ENCODE data around the gene ANKRD24.
A peak's percentile ranks its signal among the peaks of the same experiment; 100 is the strongest.
"Not testable (repeated sequence)": the region's sequence is repeated elsewhere in the genome, so short reads cannot be mapped to it uniquely, and the experiment has no call there.

Gene ANKRD24

DNA sequence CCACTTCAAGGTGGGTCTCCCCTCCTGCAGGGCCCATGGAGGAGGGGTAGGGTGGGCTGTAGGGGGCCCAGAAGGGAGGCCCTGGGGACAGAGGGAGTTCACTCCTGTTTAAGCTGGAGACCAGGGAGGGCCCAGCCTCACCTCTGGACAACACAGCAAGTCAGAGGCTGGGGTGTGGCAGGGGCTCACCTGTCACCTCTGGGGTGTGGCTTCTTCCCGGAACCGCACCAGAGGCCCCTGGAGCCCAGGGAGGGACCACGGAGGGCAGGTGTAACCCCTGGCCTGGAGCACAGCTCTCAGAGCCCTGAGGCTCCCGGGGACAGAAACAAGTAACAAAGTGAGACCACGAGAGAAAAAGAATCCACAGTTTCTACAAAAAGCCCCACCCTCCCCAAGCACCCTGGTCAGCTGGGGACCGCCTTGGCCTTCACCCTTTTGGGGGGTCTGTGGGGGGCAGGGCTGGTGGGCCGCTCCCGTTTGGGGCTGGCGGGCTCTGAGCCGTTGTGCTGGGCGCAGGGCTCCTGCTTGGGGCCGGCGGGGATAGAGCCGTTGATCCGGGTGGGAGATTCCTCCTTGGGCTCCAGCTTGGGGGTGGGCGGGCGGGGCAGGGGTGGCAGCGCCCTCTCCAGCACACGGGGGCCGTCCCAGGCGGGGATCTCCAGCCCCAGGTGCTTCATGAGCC is 8.1 kb upstream of the ANKRD24 start:
- no peak for DNase-seq

DNA sequence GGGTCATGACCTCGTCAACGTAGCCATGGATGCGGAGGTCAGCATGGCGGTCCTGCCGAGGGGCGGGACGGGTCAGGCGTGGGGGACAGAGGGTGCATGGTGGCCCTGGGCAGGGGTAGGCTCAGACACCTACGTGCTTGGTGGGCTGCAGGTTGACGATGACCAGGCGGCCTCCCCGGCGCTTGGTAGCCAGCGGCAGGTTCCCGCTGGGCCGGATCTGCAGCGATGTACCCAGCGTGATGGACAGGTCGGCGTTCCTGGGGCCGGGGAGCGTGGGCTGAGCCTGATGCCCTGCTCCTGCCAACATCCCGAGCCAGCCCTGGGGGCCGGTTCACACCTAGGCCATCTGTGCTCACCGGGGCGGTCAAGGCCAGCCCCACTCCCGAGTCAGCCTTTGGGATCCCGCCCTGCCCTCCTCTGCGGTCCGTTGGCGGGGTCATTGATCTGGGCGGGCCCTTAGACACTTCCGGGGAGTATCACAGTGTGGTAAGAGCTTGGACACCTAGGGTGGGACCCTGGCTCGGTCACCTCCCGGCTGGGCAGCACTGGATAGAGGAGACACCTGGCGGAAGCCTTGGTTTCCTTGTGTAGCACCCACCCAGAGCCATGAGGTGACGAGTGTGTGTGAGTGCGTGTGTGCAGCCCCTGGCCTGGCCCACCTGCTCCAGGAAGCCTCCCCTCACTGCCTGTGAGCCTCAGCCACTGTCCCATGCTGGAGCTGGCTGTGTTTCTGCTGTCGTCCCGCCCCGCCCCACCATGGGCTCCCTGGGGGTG is 7.4 kb upstream of the ANKRD24 start:
- no peak for DNase-seq

DNA sequence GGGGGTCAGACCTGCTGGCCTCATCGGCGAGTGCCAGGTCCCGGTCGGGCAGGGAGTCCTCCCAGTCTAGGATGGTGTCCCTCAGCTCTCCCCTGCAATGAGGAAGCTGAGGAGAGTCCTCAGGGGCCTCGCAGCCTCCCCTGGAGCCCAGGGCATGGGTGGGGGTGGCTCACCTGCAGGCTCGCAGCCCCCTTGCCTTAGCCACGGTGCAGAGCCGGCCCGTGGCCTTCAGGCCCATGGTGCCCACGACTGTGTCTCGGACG is 6.9 kb upstream of the ANKRD24 start:
- DNase-seq, result no peak

DNA sequence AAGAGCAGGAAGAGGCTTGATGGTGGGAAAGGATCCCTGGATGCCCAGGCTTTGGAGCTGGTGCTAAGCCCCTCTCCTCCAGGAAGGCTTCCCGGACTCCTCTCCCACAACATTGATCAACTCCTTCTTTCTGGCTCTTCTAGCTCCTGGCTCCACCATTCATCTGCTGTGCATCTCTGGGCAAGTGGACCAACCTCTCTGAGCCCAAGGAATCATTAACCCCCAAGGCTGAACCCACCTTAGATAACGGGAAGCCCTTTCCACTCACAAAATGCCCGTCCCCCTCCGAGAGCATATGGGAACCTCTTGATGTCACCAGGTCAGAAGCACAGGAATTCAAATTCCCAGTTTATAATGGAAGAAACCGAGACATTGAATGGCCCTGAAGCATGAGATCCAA is 5.3 kb upstream of the ANKRD24 start:
- DNase-seq, result no peak

GRCh38 chr19:4178990-4179389 is 3.5 kb upstream of the ANKRD24 start:
- DNase-seq, result no peak

GRCh38 chr19:4181053-4181508 is 1.4 kb upstream of the ANKRD24 start:
- DNase-seq, result no peak

- no peak for DNase-seq
Observed at GRCh38 chr19:4183967-4184717, 1.7 kb downstream of the ANKRD24 start.

GRCh38 chr19:4184718-4185352 is 2.3 kb downstream of the ANKRD24 start:
- no peak for DNase-seq

DNA sequence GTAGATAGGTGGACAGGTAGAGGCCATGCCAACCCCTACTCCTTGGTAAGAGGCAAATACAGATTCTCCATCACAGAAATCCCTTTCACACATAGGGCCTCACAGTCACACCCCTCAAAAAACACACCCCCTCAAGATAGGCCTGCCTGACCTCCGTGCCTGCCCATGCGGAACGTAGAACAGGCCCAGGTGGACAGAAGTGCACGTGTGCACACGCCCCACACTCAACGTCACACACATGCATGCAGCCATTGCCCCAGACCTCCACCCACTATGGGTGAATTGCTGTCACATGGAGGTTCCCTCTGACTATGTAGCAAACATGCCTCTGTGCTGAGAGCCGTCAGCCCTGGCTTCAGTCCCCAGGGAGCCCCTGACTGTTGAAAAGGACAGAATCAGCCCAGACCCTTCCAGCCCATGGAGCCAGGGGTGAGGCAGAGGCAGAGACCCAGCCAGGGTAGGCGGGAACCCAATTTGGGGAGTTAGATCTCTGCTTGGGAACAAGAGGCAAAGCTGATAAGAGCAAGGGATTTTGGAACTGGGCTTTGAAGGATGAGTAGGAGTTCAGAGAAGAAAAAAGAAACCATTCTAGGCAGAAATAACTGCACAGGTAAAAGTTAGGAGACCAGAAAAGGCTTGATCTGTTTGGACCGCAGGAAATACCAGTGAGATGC is 3.1 kb downstream of the ANKRD24 start:
- no peak for DNase-seq

DNA sequence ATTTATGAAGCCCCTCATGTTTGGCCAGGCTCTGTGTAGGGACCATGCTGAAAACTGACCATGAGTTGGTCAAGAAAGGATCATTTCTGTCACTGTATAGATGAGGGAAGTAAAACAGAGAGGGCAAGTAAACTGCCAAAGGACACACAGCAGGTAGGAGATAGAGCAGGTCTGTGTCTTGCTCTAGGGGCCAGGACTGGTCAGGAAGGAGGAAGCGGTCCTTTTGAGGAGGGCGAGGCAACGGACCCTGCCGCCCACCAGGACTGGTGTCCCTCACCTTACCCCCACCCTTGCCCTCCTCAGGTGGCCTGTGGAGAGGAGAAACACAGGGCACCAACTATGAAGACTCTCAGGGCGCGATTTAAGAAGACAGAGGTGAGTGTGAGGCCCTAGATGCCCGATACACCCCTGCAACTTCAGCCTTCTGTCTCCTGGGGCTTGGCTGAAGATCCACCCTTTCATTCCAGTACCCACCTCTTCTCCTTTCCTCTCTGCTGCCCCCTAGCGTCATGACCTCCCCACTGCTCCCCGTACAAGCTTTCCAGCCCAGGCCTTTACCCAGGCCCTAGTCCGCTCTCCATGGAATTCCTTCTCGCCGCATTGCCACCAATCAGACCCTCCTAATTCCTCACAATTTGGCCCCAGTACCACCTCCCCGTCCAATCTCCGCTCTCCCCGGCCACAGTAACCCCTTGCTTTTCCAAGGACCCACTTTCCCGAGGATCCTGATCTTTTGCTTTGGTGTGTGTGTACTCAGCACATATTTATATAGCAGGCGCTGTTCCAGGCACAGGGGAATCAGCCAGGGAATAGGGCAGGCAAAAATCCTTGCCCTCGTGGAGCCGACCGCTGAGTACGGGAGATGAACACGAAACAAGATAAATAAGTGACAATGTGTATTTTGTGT is 3.9 kb downstream of the ANKRD24 start:
- peak; percentile 77 for DNase-seq

DNA sequence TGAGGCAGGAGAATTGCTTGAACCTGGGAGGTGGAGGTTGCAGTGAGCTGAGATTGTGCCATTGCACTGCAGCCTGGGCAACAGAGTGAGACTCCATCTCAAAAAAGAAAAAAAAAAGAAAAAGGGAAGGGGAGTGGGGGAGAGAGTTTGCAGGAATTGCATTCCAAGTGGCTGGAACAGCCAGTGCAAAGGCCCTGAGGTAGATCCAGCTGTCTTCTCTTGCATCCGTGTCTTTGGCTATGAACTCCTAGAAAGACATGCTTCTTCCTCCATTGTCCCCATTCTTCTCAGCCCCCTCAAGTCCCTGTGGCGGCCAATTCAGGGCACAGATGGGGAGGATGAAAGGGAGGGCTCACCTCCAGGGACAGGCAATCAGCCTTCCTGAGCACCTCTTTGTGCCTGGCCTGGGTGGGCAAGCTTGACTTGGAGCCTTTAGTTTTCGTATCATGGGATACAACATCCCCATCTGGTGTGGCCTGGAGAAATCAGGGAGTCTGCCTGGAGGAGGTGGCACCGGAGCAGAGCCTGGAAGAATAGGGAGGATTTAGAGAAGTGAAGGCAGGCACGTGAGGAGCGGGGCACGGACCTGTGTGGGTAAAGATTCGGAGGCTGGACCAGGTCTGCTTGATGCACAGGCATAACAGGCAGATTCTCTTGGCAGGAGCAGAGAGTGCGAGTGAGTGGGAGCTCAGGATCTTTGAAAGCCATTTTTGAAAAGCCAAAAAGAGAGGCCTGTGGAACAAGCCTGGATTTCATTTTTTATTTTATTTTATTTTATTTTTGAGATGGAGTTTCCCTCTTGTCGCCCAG is 5.0 kb downstream of the ANKRD24 start:
- DNase-seq, result no peak

GRCh38 chr19:4189641-4190040 is 7.2 kb downstream of the ANKRD24 start:
- no peak for DNase-seq

- DNase-seq, result not testable (repeated sequence)
Observed at GRCh38 chr19:4192537-4192936, 10.0 kb downstream of the ANKRD24 start.

DNA sequence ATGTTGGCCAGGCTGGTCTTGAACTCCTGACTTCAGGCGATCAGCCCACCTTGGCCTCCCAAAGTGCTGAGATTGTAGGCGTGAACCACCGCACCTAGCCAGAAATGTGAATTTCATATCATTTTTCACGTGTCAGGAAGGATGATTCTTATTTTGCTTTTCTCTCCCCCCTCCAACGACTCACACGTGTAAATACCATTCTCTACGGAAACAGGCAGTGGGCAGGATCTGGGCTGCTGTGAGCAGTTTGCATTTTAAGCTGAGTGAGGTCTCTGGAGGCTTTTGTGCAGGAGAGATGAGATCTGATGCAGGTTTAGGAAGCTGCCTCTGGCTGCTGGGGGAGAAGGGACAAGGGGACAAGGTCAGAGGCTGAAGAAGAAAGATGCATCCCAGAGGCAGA is 11.9 kb downstream of the ANKRD24 start:
- DNase-seq, result no peak

DNA sequence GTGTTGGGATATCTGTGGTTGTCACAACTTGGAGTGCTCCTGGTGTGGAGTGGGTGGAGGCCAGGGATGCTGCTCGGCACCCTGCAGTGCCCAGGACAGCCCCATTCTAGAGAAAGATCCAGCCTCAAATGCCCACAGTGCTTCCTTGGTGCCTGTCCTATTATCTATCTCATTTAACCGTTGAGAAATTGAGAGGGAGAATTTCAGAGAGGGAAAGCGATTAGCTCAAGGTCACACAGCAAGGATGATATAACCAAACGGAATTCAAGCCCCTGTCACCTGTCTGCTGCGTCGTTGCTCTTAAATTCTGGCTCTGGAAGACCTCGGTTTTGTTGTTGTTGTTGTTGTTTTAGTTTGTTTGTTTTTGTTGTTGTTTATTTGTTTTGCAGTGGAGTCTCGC is 13.5 kb downstream of the ANKRD24 start:
- DNase-seq, result no peak

GRCh38 chr19:4196587-4197148 is 14.2 kb downstream of the ANKRD24 start:
- DNase-seq, result no peak

- DNase-seq, result no peak
Observed at GRCh38 chr19:4197228-4197624, 14.7 kb downstream of the ANKRD24 start.

DNA sequence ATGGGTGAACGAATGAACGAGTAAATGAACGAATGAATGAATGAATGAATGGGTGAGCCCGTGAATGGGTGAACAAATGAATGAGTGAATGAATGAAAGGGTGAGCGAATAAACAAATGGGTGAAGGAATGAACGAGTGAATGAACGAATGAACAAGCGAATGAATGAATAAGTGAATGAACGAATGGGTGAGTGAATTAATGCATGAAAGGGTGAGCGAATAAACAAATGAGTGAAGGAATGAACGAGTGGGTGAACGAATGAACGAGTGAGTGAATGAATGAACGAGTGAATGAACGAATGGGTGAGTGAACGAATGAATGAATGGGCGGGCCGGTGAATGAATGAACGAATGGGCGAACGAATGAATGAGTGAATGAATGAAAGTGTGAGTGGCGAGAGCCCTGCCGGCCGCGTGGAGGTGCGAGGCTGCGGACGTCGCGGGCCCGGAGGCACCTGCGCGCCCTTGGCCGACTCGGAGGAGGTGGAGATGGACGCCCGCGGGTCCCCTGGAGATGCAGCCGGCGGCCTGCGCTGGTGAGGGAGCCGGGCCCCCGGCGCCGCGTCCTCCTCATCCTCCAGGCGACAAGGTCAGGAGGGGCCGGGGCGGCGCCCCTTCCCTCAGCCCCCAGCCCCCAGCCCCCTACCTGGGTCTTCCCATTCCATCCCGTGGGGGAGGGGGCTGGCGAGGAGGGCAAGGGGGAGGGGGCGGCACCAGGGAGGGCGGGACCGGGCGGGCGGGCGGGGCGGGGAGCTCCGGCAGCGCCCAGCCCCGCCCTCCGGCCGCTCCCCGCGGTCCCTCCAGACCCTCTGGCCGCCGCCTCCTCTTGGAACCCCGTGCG is 15.4 kb downstream of the ANKRD24 start:
- no peak for DNase-seq

- no peak for DNase-seq
Observed at GRCh38 chr19:4198467-4199126, 16.1 kb downstream of the ANKRD24 start.

All from activated CD8-positive, alpha-beta memory T cell treated with anti-CD3 and anti-CD28 coated beads, Interleukin-2, amount 50 U/mL, for 4 hours (primary cell).